ENCODE results near the gene COX15. TPM values are rescaled to one million over a fixed set of nuclear protein-coding genes. Genes with fewer than 3 reads are reported as not detected.
A peak's percentile ranks its signal among the peaks of the same experiment; 100 is the strongest.
"Not testable (repeated sequence)": the region's sequence is repeated elsewhere in the genome, so short reads cannot be mapped to it uniquely, and the experiment has no call there.

COX15 gene
- polyA plus RNA-seq (2013, experiment 1 of 2; ENCODE audit: insufficient read length) = 21.7 TPM
- polyA plus RNA-seq (2013, experiment 2 of 2; ENCODE audit: insufficient read length) = 21.6 TPM

GRCh38 chr10:99732033-99732842 is at the start of gene COX15, which contains the start of gene CUTC:
TSS of gene COX15 (minus strand) at chr10:99732127. CDS start at chr10:99732049, 78 bp downstream.
TSS of gene CUTC (plus strand) at chr10:99732234. CDS start at chr10:99732349, 115 bp downstream.
- peak; percentile 95 for DNase-seq

- DNase-seq = peak; percentile 81
Observed at GRCh38 chr10:99779335-99779734, 47.4 kb upstream of the COX15 start.

DNA sequence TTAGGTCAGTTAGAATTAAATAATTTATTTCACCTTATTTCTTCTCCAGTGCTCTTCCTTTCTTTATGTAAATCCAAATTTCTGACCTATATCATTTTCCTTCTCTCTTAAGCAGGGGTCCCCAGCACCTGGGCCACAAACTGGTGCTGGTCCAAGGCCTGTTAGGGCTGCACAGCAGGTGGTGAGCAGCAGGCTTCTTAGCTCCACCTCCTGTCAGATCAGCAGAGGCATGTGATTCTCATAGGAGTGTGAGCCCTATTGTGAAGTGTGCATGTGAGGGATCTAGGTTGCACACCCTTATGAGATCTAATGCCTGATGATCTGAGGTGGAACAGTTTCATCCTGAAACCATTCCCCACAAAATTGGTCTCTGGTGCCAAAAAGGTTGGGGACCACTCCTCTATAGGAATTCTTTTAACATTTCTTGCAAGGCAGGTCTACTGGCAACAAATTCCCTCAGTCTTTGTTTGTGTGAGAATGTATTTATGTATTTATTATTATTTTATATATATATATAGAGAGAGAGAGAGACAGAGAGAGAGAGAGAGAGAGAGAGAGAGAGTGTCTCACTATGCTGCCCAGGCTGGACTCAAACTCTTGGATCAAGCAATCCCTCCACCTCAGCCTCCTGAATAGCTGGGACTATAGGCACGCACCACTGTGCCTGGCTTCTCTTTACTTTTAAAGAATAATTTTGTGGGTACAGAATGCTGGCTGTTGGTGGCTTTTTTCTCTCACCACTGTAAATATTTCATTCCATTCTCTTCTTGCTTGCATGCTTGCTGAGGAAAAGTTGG is 46.2 kb upstream of the COX15 start:
- DNase-seq = no peak

- DNase-seq = peak; percentile 89
Observed at GRCh38 chr10:99775850-99776249, 43.9 kb upstream of the COX15 start.

- DNase-seq = no peak
Observed at GRCh38 chr10:99770408-99771045, 38.6 kb upstream of the COX15 start.

GRCh38 chr10:99769706-99770105 is 37.8 kb upstream of the COX15 start:
- no peak for DNase-seq

DNA sequence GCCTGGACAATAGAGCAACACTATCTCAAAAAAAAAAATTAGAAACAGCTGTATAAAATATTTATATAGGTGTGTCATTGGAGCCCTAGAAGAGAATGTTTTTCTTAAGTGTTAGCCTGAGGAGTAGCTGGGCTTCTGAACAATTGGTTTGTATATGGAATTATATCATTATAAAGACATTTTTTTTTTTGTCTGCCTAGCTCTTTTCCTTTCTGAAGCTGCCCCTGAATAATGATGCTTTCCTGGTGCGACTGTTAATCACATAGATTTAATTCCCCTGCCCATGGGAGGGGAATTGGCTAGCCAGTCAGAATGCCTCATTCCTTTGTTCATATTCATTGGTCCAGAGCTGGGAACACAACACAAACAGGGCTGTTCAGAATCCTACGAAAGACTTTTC is 36.6 kb upstream of the COX15 start:
- DNase-seq = peak; percentile 67

GRCh38 chr10:99767901-99768300 is 36.0 kb upstream of the COX15 start:
- DNase-seq = no peak

DNA sequence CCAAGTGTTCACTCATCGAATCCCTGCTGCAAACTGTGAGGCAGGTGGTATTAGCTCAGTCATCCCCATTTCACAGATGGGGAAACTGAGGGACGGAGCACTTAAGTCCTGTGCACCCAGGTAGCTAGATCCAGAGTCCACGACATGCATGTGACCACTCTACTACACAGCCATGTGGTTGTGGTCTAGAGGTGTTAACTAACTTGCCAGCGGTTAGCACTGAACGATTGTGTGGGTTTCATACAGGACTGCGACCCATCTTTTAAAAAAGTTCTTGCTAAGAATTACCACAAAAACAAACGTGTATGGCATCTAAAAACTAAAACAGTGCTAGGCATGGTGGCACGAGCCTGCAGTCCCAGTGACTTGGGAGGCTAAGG is 34.4 kb upstream of the COX15 start:
- no peak for DNase-seq

DNA sequence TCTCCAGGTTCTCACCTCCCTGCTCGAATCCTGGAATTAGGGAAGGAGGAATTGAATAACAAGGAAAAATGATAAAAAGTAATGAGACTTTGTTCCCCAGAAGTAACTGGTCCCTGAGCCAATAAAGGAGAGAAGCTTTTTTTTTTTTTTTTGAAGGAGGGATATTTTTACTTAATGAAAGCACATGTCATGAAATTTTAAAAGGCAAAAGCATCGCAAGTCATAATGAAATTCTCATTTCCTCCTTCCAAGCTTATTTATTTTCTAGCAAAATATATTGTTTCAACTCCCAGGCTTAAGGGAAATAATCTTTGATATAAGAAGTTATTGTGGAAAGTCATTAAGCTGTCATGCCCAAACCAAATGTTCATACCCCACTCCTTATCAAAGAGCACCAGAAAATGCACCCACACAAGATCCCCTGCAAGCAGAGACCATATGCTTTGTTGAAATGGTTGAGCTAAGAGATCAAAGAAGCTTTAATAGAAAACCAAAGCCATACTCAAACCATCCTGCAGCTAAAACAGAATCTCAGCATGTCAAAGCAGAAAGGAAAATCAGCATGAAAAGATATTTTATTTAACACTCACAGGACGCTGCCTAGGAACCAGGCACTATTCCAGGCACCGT is 33.9 kb upstream of the COX15 start:
- DNase-seq = no peak

DNA sequence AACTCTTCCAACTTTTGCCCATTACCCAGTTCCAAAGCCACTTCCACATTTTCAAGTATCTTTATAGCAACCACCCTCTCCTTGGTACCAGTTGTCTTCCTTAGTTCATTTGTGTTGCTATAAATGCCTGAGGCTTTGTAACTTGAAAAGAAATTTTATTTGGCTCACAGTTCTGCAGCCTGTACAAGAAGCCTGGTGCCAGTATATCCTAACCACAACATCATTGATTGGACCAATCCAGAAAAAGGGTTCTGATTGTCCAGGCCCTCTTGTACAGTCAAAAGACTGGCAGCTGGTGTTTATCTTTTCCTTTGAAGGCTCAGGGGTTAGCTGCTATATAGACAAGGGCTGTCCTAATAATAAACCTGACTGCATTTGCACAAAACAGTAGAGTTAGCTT is 29.4 kb upstream of the COX15 start:
- DNase-seq = no peak

DNA sequence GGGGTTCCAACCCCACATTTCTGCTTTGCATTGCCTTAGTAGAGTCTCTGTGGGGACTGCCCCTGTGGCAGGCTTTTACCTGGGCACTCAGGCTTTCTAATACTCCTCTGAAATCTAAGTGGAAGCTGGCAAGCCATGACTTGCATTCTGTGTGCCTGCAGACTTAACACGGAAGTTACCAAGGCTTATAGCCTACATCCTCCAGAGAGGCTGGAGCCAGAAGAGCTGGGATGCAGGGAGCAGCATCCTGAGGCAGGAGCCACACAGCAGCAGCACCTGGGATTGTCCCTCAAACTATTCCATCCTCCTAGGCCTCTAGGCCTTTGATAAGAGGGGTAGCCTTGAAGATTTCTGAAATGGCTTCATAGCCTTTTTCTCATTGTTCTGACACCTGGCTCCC is 28.4 kb upstream of the COX15 start:
- no peak for DNase-seq

DNA sequence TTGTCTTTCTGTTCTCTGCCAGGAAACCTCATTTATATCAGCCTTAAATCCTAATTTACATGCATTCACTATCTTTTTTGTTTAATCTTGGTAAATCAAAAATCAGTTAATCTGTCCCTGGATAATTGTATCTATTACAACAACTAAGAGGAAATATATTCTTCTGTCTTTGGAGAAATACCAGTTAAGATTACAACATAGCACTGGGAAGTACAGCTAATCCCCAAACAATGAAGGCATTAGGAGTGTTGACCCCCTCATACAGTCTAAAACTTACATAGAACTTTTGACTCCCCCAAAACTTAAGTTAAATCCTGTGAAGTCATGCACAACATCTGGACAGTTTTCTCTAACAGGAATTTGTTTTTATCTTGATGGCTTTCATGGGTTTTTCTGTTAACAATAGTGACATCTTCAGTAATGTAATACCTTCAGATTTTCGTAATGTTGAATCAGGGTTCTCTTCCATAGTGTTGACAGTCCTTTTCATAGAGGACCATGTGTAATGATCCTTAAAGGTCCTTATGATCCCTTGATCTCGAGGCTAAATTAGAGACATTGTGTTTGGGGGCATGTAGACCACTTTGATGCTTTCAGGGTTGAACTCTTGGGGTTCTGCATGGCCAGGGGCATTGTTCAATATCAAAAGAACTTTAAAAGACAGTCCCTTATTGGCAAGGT is 26.4 kb upstream of the COX15 start:
- no peak for DNase-seq

DNA sequence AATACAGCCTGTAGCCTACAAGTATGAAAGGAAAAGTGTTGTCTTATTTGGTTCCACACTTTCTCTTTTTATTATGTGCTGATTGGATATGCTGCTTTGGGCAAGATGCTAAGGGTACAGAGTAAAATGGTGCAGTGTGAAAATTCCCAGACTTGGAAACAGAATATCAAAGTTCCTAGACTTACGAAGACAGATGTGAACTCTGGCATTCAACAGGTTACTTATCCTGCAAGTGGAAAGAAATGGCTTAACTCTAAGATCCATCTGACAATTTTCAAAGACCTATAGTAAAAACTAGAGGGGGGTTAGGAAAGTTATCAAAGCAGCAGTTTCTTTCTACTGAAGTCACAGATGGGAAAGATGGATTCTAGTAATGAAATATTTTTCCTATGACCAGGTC is 24.2 kb upstream of the COX15 start:
- DNase-seq = no peak

GRCh38 chr10:99754670-99755069 is 22.7 kb upstream of the COX15 start:
- DNase-seq = no peak

GRCh38 chr10:99750641-99751040 is 18.7 kb upstream of the COX15 start:
- DNase-seq = no peak

GRCh38 chr10:99748823-99749451 is 17.0 kb upstream of the COX15 start:
- DNase-seq = no peak

DNA sequence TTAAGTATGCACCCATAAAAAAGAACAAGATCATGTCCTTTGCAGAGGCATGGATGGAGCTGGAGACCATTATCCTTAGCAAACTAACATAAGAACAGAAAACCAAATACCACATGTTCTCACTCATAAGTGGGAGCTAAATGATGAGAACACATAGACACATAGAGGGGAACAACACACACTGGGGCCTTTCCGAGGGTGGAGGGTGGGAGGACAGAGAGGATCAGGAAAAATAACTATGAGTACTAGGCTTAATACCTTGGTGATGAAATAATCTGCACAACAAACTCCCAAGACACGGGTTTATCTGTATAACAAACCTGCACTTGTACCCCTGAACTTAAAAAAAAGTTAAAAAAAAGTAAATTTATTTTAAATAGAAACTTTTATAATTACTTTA is 14.2 kb upstream of the COX15 start:
- DNase-seq = not testable (repeated sequence)

DNA sequence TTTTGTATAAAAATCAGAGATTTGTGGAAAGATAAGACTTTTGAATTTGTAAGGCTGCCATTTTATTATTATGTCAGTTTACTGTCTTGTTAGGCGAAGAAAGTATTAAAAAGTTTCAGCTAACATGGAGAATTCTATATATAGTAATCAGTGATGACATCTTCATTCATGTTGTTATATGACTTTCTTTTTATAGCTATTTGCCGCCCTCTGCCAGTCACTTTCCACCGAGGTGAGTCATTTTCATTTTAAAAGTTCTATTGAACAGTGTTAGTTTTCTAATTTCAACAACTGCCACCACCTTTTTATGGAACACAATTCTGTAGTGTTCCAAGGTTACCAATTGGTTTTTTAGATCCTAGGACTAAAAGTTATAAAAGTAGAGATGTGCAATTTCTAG is 11.9 kb upstream of the COX15 start:
- DNase-seq = peak; percentile 24

DNA sequence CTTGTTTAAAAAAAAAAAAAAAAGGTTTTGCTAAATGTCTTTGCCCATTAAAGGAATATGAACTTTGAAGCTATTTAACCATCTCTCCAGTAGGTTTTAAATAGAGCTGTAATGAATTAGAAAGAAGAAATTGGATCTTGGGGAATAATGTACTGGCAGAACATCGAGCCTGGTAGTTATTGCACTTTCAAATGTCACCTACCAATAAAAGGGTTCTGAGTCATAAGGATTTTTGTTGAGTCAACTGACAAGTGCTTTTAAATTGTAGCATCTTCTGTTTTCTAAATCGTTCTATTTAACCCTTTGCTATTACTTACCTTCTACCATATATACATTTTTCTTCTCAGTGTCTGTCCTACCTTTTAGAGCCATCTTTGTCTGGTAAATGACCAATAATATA is 10.8 kb upstream of the COX15 start:
- DNase-seq = peak; percentile 40

DNA sequence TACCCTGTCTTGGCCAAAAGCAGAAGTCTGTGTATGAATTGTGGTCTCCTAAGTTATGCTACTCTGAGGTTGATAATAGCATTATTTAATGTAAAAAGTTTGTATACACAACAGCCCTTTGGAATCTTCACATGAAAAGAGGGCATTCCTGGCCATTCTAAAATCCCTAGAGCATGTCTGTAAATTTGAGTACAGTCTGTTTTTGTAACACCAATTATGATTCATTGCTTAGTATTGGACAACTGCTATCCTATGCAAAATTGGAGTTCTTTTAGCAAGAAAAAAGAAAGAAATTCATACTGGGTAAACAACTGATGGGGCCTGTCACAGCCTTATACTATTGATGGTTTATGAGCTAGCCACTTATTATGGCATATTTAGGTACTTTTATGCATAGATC is 10.3 kb upstream of the COX15 start:
- peak; percentile 63 for DNase-seq
